Right renal pelvis (tissue), 4 donors: ENCODE results near the gene MOGAT1. TPM values are rescaled to one million over a fixed set of nuclear protein-coding genes. Genes with fewer than 3 reads are reported as not detected.

Experiments
- DNase-seq, 4 donors: peaks; one replicate each; pipeline ENCODE4 v3.0.0-alpha.2; 2013; ENCODE audit warnings: low read depth in 4 of 4, low spot score in 3 of 4, missing footprints in 1 of 4
- polyA plus RNA-seq, 4 donors: library from polyadenylated mRNA; unstranded; fragments of 120-200 nt; gene quantifications; one replicate each; pipeline ENCODE4 v1.2.1, GENCODE V29; 2013; ENCODE audit not compliant: insufficient read length in 4 of 4

MOGAT1 gene, protein sequence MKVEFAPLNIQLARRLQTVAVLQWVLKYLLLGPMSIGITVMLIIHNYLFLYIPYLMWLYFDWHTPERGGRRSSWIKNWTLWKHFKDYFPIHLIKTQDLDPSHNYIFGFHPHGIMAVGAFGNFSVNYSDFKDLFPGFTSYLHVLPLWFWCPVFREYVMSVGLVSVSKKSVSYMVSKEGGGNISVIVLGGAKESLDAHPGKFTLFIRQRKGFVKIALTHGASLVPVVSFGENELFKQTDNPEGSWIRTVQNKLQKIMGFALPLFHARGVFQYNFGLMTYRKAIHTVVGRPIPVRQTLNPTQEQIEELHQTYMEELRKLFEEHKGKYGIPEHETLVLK
- under 1 TPM in 1 of 4 donors, not detected in 3; 0.05 TPM for polyA plus RNA-seq

DNA sequence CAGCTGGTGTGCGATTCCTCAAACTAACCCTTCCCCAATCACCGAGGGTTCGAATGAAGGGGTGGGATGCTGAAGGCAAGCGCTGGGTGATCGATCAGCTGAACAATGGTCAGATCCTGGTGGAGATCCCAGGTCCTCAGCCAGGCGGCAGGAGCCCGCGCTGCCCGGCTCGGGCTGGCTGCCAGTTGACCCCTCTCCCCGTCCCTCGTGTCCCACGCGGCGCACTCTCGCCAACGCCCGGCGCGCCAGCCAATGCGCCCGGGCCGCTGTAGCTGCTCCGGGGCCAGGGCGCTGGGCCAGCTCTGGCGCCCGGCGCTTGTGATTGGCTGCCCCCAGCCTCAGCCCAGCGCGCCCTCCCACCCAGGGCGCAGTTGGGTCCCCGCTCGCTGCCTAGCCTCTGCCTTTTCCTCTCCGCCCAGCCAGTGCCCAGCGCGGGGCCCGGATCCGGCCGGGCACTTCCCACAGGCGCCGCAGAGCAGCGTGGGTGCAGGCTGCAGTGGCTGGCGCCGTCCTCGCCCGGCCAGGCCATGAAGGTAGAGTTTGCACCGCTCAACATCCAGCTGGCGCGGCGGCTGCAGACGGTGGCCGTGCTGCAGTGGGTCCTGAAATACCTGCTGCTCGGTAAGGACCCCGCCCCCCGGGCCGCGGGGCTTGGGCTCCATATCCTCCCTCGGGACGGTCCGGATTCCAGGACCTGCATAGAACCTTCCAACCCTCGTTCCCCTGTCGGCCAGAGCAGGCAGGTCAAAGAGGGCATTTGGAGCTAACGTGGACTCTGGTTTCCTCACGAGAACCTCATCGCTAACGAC lies at the start of gene MOGAT1:
MOGAT1 (plus strand) TSS at position 400 of the 809 bp plus-strand sequence; CDS start at position 528, 128 bp downstream.
- DNase-seq, result no peak

DNA sequence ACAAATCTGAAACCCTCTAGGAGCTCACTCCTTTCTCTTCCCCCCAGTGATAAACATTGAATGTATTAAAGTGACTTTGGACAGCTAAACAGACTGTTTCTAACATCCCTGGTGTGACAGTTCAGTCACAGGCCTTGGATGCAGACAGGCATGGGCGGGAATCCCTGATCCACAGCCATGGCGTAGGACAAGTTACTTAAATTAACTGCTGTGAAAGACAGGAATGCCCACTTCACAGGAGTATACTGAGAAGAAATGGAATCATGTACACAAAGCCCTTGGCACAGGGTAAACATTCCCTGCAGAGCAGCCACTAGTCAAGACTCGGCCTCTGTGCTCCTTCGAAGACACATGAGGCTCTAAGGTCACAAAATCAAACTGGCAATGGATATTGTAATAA lies 49.6 kb upstream of the MOGAT1 start:
- DNase-seq, result no peak

DNA sequence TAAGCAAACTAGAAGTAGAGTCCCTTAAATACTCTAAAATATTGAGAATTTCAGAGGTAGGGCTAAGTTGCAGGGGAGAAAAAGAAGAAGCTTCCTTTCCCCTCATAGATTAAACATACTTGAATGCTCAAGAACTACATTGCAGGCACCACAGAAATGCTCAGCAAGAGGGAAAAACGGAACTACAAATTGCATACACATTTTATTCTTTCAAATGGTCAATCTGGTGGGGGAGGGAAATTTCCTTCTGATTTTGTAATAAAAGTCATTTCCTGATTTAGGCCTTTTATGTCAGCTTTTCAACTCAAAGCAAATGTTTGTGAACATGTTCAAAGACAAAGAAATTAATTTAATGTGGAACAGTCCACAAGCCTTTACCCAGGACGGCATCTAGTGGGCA lies 48.5 kb upstream of the MOGAT1 start:
- DNase-seq, result no peak

DNA sequence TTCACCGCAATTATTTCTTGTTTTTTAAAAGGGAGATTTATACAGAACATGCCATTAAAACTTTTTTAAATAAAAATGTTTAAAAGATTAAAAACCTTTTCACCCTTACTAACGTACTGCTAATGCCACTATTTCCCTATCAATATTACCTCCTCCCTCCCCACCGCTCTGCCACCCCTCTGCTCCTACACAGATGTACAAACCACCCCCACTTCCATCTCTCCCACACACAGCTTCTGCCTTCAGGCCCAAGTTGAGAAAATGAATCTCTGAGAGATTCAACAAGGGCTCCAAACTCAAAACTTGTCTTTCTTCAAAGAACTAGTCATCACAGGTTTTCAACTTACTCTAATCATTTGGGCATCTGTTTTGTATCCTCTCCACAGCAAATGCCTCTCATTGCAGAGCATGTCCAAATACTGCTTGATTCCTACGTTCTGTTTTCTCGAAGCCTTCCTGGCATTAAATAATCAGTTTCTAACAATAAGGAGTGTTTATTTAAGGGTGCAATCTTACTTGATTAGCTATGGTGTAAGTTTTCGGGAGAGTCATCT lies 47.6 kb upstream of the MOGAT1 start:
- DNase-seq, result no peak

DNA sequence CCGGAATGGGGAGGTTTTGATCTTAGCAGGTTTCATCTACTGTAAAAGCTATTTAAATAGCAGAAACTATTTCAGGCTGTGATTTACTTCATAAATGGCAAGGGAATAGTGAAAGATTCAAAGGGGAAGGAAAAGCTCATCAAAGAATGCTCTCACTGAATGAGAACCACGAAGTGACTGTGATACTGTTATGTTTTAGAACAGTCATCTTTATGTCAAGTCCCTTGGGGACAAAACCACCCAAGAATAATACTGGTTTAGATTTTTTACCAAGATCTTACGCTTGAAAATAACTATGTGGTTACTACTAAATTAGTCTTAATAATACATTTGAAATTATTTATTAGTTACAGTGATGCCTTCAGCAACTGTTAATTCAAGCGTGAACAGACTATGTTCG lies 43.7 kb upstream of the MOGAT1 start:
- no peak for DNase-seq

DNA sequence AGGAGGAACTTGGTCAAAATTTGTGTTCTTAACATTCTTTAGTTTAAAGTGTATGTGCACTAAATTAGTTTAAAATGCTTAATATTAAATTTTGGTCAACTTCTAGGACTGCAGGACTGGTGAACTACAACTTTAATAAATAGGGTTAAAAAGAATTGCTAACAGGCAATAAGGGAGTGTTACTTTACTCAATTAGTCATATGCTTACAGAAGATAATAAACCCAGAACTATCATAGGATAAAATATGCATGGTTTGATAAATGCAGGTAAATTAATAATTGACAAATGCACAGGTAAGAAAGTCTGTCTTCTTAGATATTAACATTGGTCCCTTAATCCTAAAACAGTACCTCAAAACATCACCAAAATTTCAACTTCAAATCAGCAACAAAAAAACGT lies 36.2 kb upstream of the MOGAT1 start:
- no peak for DNase-seq

DNA sequence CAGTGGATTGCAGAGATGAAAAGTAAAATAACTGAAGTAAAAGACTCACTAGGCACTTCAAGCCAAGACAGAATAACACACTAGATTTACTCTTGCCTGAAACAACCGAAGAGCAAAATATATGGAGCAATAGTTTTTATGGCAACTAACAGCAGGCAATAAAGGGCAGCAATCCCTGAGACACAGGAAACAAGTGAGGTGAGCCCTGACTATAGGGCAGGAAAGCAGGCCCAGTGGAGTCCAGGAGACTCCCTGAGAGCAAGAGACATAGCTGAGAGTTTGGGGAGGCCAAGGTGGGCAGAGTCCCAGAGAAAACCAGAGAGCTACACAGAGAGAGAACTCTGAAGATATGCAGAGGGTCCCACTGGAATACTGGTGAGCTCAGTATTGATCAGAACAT lies 34.4 kb upstream of the MOGAT1 start:
- no peak for DNase-seq

DNA sequence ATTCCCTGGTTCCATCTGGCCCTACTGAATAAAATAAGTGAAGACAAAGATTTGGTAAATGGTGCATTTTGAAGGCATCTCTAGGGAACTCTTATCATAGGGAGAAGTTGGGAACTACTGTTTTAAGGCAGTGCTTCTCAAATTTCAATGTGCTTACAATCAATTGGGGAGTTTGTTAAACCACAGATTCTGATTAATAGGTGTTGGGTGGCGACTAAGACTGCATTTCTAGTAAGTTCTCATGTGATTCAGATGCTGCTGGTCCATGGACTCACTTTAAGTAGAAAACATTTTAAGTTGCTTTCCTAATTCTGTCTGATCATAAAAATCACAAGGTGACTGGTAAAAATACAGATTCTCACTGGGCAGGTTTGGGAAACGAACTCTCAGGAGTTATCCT lies 30.1 kb upstream of the MOGAT1 start:
- no peak for DNase-seq

DNA sequence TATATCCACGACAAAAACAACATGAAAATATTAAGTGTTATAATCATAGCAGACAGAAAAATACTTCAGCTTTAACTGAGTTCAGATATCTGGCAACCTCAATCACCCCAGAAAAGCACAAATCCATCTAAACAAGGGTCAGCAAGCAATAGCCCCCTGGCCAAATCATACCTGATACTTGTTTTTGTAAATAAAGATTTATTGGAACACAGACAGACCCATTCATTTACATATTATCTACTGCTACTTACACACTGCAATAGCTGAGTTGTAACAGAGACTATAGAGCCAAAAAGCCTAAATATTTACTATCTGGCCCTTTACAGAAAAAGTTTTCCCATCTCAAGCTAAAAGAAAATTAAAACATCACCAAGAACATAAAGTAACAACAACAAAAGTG lies 28.3 kb upstream of the MOGAT1 start:
- no peak for DNase-seq

DNA sequence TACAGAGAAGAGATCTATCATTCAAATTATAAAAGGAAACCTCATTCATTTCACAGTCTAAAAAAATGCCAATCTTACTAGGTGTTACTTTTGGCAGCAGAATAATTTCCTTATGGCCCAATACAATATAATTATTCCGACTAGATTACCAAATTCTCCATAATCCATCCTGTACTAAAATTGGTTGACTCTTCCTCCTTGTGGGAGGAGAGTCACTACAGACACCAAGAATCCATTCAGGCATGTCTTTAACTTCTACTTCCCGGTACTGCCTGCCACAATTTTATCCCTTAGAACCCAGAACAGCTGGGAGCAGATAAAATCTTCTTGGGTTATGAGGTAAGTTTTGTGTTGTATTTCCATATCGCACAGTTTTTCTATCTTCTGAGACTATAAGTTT lies 25.4 kb upstream of the MOGAT1 start:
- no peak for DNase-seq

DNA sequence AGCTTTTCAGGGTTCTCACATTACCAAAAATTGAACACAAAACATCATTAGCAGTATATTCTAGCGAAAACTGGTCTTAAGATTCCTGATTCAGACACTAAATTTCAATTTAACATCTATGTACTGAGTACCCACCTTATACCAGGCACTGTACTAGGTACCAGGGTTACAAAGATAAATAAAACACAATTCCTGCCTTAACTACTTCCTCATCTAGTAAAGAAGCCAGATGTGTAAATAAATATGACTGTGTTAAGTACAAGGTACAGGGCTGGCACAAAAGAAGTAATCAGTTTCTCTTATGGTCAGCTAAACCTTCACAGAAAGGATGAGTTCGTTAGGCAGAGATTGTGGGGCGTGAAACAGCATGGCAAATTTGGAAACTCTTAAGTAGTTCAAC lies 21.7 kb upstream of the MOGAT1 start:
- DNase-seq, result no peak

DNA sequence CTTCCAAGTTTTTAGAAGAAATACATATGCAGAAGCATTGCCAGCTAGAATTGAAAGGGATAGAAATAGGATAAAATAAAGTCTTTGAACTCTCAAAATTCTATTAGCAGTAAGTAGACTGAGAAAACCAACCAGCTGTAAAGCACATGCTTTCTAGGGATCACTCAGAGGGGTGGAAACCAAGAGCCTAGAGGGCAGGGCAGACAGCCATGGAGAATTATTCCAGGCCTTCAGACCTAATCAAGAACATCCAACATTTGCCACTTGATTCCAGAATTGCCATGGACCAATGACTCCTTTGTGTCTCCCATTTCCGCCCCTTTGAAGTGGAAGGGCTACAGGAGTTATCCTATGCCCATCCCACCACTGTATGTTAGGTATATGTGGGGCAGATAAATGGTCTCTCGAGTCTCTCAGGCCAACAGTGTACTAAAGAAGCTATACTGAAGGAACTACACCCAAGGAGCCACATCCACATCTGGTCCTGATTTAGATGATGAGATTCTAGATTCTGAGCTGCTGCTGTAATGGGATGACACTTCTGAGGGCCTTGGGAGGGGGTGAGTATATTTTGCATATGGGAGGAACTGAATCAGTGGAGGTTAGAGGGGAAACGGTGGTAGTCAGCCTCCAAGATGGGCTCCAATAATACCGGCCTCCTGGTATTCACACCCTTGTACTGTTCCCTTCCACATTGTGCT lies 19.6 kb upstream of the MOGAT1 start:
- no peak for DNase-seq

DNA sequence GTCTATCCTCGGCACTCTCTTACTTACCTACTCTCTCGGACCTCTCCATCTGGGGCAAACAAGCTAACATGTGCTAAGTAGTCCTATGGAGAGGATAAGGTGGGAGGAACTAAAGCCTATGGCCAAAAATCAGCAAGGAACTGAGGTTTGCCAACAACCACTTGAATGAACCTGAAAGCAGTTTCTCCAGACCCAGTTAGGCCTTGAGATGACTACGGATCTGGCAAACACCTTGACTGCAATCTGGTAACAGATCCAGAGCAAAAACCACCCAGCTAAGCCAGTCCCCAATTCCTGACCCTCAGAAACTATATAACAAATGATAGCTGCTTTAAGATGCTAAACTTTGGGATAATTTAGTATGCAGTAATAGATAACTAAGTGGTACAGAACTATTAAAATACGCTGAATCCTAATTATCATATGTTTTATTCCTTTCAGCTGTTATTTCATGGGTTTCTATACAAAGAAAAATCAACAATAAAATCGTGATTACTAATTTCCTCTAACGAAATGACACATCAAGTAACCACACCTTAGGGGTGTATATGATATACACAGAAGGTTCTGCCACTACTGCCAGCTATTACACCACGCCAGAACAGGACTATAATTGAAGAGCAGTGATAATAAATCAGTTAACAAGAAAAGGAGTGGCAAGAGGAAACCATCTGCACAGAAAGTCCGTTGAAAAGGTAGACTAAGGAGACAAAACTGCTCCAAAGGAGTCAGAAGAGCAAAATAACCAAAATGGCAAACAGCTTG lies 18.8 kb upstream of the MOGAT1 start:
- DNase-seq, result no peak

DNA sequence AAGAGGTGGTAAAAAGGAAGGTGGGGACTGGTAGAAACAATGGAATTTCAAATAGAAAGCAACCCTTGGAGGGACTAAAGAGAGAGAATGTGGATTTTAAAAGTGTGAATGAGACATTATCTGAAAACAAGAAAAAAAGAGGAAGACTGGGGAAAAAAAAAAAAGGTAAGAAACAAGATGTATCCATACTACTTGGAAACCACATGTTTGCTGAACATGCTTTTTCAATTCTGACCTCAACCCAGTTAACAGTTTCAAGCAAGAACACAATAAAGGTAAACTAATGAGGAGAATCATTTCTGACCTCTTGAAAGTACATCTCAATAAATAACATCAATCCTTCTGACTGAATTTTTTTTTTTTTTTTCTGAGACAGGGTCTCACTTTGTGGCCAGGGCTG lies 18.2 kb upstream of the MOGAT1 start:
- DNase-seq, result no peak

DNA sequence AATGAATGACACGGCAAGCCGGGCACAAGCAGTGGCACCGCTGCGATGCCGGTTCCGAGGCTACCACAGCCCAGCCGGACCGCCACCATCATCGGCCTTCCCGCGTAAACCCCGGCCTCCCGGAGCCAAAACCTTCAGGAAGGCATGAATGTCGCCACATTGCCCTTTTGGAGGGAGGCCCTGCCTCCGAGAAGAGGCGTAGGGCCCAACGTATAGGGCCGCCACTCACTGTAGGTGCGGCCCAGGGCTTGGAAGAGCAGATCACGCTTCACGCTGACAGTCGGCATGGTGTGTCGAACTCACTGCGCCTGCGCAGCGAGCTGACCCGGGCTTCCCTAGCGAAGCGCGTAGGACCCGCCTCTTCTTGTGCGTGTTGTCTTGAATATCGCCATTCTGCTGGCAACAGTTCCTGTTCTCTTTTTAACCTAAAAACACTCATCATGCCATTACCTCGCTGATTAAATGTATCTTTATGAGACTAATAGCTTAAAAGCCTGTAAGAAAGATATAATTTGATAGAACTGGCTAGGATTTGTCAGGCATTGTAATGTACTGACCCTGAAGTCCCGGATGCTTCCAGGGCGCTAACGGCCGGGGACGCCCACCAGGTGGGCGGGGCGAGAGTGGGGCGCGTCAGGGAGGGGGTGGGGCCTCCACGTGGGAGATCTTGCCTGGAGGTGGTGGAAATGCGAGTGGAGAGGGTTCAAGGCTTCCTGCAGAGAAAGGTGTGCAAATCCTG lies 15.5 kb upstream of the MOGAT1 start, which contains the start of gene FARSB:
FARSB (minus strand) TSS at position 306 of the 739 bp plus-strand sequence; CDS start at position 287, 19 bp downstream.
- peak; percentile 91 to 97 (median 92) for DNase-seq

DNA sequence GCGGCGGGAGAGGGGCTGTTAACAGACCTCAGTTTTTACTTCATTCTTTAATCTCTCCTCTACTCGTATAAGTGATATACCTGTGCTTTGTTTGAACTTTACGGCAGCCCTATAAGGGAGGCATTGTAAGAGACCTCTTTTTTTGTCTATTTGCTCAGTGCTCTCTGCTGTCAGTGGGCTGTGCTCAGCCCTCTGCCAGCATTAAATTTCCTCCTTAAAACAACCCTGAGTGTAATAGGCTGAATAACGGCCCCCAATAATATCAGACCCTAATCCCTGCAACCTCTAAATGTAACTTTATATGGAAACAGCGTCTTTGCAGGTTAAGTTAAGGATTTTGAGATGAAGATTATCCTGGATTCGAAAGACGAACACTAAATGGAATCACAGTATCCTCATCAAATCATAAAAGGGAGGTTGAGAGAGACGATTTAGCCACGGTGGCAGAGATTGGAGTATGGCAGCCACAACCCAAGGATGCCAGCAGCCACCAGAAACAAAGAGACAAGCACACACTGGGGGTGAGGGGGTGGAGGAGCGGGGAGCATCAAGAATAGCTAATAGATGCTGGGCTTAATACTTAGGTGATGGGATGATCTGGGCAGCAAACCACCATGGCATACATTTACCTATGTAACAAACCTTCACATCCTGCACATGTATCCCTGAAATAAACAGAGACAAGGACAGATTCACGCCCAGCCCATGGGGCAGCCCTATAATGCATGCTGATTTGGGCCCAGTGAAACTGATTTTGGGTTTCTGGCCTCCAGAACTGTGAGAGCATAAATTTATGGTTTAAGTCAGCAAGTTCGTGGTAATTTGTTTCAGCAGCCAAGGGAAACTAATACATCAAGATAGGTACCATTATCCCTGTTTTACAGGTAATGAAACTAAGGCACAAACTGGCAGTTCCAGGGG lies 14.7 kb upstream of the MOGAT1 start:
- no peak for DNase-seq

DNA sequence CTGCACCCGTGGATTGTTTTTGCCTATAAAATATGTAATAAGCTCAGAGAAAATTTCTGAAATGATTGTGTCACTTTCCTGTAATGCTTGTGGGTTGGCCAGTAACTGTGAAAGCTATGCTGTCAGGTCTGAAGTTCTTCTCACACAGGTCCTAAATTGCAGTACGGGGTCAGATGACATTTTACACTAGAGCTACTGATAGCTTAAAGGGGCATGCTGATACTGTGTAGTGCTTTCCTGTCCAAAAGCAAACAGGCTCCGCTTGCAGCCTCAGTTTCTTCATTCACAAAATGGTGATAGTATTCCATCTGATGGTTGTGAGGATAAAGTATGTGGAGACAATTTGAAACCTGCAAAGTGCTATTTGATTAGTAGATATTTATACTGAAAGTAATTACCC lies 8.0 kb upstream of the MOGAT1 start:
- DNase-seq, result no peak

DNA sequence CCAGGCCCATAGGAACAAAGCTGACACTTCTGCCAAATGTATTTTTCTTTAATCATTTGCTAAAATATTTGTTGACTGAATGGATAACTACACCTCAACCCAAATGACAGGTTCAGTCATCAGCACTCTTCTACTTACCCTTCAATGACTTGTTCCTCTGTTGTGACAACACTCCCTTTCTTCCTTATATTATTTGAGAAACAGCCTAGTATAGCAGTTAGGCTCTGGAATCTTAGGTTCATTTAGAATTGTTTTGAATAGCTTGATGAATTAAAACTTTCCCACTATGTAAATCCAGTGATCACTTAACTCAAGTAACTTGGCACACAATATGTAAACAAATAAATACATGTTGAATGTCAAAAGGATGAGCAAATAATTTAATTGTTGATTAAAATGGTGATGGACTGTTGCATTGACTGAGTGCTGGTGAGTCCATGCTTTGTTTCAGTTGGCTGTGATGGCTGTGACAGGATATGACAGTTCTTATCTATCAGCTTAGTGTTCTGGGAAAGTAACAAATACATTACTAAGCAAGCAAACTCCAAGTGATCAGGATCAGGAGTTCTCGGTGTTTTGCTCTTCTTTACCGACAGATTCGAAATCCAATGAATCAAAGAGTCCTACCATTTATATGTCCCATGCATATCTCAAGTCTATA lies 2.8 kb upstream of the MOGAT1 start:
- no peak for DNase-seq
